ENCODE measurements around the gene TCF7L1.

Gene TCF7L1

GRCh38 chr2:85255813-85256594 is 122.8 kb downstream of the TCF7L1 start:
- H3K27ac ChIP-seq (ENCODE audit: low read depth, low read length, poor library complexity, severe bottlenecking): no peak overlapping the region
- no peaks in the 10 kb centered on the region for H3K4me1 ChIP-seq (ENCODE audit: insufficient read depth, low read length, severe bottlenecking)
- H3K9me3 ChIP-seq (ENCODE audit: low read length): no peaks in the 10 kb centered on the region
- no peaks in the 10 kb centered on the region for H3F3A ChIP-seq (ENCODE audit: insufficient read depth, low read length)
- H3K79me2 ChIP-seq (ENCODE audit: insufficient read depth, low read length): no peaks in the 10 kb centered on the region
- no peaks in the 10 kb centered on the region for H3K36me3 ChIP-seq (ENCODE audit: insufficient read depth, low read length)
- H3K4me2 ChIP-seq (ENCODE audit: low read length): no peak overlapping the region
- TF ChIP-seq EZH2 (IDR thresholded peaks at IDR 0.05; ENCODE audit: borderline replicate concordance, low read length) (no peak), CTCF (IDR thresholded peaks at IDR 0.05; ENCODE audit: low read length) (no peak)
- H4K20me1 ChIP-seq (ENCODE audit: insufficient read depth, low read length): no peaks in the 10 kb centered on the region
- no peaks in the 10 kb centered on the region for H3K27me3 ChIP-seq (ENCODE audit: insufficient read depth, low read length)
- no peak overlapping the region for H3K4me3 ChIP-seq (ENCODE audit: low read depth, low read length, poor library complexity, severe bottlenecking)
- H3K9me2 ChIP-seq (ENCODE audit: low read depth, low read length): no peaks in the 10 kb centered on the region
- H3K9ac ChIP-seq (ENCODE audit: low read length): no peak overlapping the region
- no peak overlapping the region for H2AFZ ChIP-seq (ENCODE audit: low read length)

GRCh38 chr2:85257359-85257969 is 124.3 kb downstream of the TCF7L1 start:
- TF ChIP-seq EZH2 (IDR thresholded peaks at IDR 0.05; ENCODE audit: borderline replicate concordance, low read length) (no peak), CTCF (IDR thresholded peaks at IDR 0.05; ENCODE audit: low read length) (no peak)
- H3K27me3 ChIP-seq (ENCODE audit: insufficient read depth, low read length): no peaks in the 10 kb centered on the region
- no peaks in the 10 kb centered on the region for H4K20me1 ChIP-seq (ENCODE audit: insufficient read depth, low read length)
- H3K4me3 ChIP-seq (ENCODE audit: low read depth, low read length, poor library complexity, severe bottlenecking): no peak overlapping the region
- no peak overlapping the region for H2AFZ ChIP-seq (ENCODE audit: low read length)
- H3K27ac ChIP-seq (ENCODE audit: low read depth, low read length, poor library complexity, severe bottlenecking): no peak overlapping the region
- no peaks in the 10 kb centered on the region for H3F3A ChIP-seq (ENCODE audit: insufficient read depth, low read length)
- no peaks in the 10 kb centered on the region for H3K36me3 ChIP-seq (ENCODE audit: insufficient read depth, low read length)
- H3K9me2 ChIP-seq (ENCODE audit: low read depth, low read length): no peaks in the 10 kb centered on the region
- no peaks in the 10 kb centered on the region for H3K4me1 ChIP-seq (ENCODE audit: insufficient read depth, low read length, severe bottlenecking)
- no peaks in the 10 kb centered on the region for H3K9me3 ChIP-seq (ENCODE audit: low read length)
- H3K4me2 ChIP-seq (ENCODE audit: low read length): no peak overlapping the region
- no peak overlapping the region for H3K9ac ChIP-seq (ENCODE audit: low read length)
- H3K79me2 ChIP-seq (ENCODE audit: insufficient read depth, low read length): no peaks in the 10 kb centered on the region

- Histone ChIP-seq H4K20me1 (ENCODE audit: insufficient read depth, low read length) (no peaks in the 10 kb centered on the region), H3K4me3 (ENCODE audit: low read depth, low read length, poor library complexity, severe bottlenecking) (no peak overlapping the region), H3F3A (ENCODE audit: insufficient read depth, low read length) (no peaks in the 10 kb centered on the region), H3K9me3 (ENCODE audit: low read length) (no peaks in the 10 kb centered on the region), H3K4me1 (ENCODE audit: insufficient read depth, low read length, severe bottlenecking) (no peaks in the 10 kb centered on the region), H3K4me2 (ENCODE audit: low read length) (no peak overlapping the region), H3K9me2 (ENCODE audit: low read depth, low read length) (no peaks in the 10 kb centered on the region), H3K9ac (ENCODE audit: low read length) (no peak overlapping the region), H3K36me3 (ENCODE audit: insufficient read depth, low read length) (no peaks in the 10 kb centered on the region), H2AFZ (ENCODE audit: low read length) (no peak overlapping the region), H3K27ac (ENCODE audit: low read depth, low read length, poor library complexity, severe bottlenecking) (no peak overlapping the region), H3K79me2 (ENCODE audit: insufficient read depth, low read length) (no peaks in the 10 kb centered on the region), H3K27me3 (ENCODE audit: insufficient read depth, low read length) (no peaks in the 10 kb centered on the region)
- TF ChIP-seq EZH2 (IDR thresholded peaks at IDR 0.05; ENCODE audit: borderline replicate concordance, low read length): no peak
- TF ChIP-seq CTCF (IDR thresholded peaks at IDR 0.05; ENCODE audit: low read length): no peak
Measured at GRCh38 chr2:85257970-85258605, 124.9 kb downstream of the TCF7L1 start.

All from OCI-LY1 (cell line).